Measurements from ENCODE around the gene PPIB. TPM values are rescaled to one million over a fixed set of nuclear protein-coding genes. Genes with fewer than 3 reads are reported as not detected.
A peak's percentile ranks its signal among the peaks of the same experiment; 100 is the strongest.

The PPIB gene
- total RNA-seq = 100 to 1,000 TPM; 277 to 283 TPM

- H3K9me3 Mint-ChIP-seq = no peaks in the 10 kb centered on the region
- intact Hi-C loops (cut with micrococcal nuclease) = loop anchor here (1.0 to 10.0 kb wide), 6 partner anchors 25 to 658 kb away; partner anchors contain the start of genes CSNK1G1, SNX1, TRIP4 and USP3
- peak; percentile 98 for DNase-seq
- peaks cover 27% of the 10 kb centered on the region for H3K36me3 Mint-ChIP-seq
- H3K27ac Mint-ChIP-seq = peak within 1 kb of the TSS; percentile 94
- ChIA-PET POLR2A (interaction anchor here (0.6 to 2.4 kb wide), 8 partner anchors 9 to 224 kb away, joined by 3 to 14 read pairs (median 6); partner anchors contain the start of genes CIAO2A and TRIP4), CTCF (interaction anchor here (0.5 to 5.4 kb wide), 6 partner anchors 10 to 673 kb away, joined by 3 to 61 read pairs (median 4); partner anchors contain the start of genes SNX22 and TRIP4)
- peak within 1 kb of the TSS; percentile 88 for H3K4me3 Mint-ChIP-seq
- H3K27me3 Mint-ChIP-seq = no peaks in the 10 kb centered on the region
- H3K4me1 Mint-ChIP-seq (ENCODE audit: low read depth) = peaks cover 43% of the 10 kb centered on the region
Measured at GRCh38 chr15:64162869-64163658, at the start of gene PPIB. PPIB (minus strand) TSS chr15:64163022; CDS start chr15:64162986, 36 bp downstream.

DNA sequence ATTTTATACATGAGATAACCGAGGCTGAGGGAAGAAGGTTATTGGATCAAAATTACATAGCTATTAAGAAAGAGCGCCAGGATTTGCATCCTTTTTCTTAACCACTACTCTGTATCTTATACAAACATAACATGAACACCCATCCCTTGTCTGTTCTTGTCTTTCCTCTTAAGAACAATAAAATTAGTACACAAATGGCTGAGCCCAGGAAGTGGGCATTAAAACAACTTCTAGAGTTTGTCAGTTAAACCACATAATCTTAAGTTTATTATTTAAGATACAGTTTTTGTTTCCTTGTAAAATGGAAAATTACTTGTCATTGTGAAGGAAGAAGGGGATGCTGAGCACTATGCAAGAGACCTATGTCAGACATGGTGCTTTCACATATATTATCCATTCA lies 48.9 kb upstream of the PPIB start:
- Mint-ChIP-seq H3K4me3 (no peak overlapping the region), H3K36me3 (peaks cover 7% of the 10 kb centered on the region), H3K9me3 (no peaks in the 10 kb centered on the region), H3K27ac (no peak overlapping the region), H3K27me3 (no peaks in the 10 kb centered on the region), H3K4me1 (ENCODE audit: low read depth) (peaks cover 6% of the 10 kb centered on the region)
- CTCF ChIA-PET = no interaction called here
- POLR2A ChIA-PET = no interaction called here
- intact Hi-C loops (cut with micrococcal nuclease) = no loop called here
- no peak for DNase-seq

DNA sequence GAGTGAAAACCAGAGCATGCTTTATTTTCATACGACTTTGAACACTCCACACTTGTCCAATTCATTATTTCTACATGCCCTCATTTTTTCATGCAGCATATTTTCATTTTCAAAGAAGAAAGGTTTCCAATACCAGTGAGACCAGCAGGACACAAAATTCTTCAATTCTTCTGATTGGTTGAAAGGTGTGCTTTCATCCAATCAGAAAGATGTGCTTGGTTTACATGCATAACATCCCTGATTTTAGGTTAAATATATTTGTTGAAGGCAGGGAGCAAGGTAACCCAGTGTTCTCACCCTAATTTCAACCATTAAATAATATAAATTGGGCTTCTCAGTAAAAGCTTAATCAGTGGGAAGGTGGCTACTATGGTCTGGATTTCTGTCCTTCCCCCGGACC lies 47.5 kb upstream of the PPIB start:
- DNase-seq = no peak
- H3K27ac Mint-ChIP-seq = no peak overlapping the region
- intact Hi-C loops (cut with micrococcal nuclease) = no loop called here
- no peak overlapping the region for H3K4me3 Mint-ChIP-seq
- H3K9me3 Mint-ChIP-seq = no peaks in the 10 kb centered on the region
- H3K27me3 Mint-ChIP-seq = no peaks in the 10 kb centered on the region
- ChIA-PET POLR2A (no interaction called here), CTCF (interaction anchor here (0.8 to 1.6 kb wide), 5 partner anchors 11 to 518 kb away, joined by 3 to 5 read pairs (median 4); partner anchors contain the start of gene CSNK1G1)
- peaks cover 8% of the 10 kb centered on the region for H3K36me3 Mint-ChIP-seq
- H3K4me1 Mint-ChIP-seq (ENCODE audit: low read depth) = peaks cover 6% of the 10 kb centered on the region

- Mint-ChIP-seq H3K27me3 (no peaks in the 10 kb centered on the region), H3K27ac (no peak overlapping the region), H3K36me3 (peaks cover 11% of the 10 kb centered on the region), H3K4me3 (no peak overlapping the region), H3K4me1 (ENCODE audit: low read depth) (peaks cover 6% of the 10 kb centered on the region), H3K9me3 (no peaks in the 10 kb centered on the region)
- intact Hi-C loops (cut with micrococcal nuclease) = no loop called here
- ChIA-PET CTCF (interaction anchor here (0.8 to 1.6 kb wide), 5 partner anchors 12 to 518 kb away, joined by 3 to 5 read pairs (median 4); partner anchors contain the start of gene CSNK1G1), POLR2A (no interaction called here)
- no peak for DNase-seq
Measured at GRCh38 chr15:64209680-64210334, 47.0 kb upstream of the PPIB start.

DNA sequence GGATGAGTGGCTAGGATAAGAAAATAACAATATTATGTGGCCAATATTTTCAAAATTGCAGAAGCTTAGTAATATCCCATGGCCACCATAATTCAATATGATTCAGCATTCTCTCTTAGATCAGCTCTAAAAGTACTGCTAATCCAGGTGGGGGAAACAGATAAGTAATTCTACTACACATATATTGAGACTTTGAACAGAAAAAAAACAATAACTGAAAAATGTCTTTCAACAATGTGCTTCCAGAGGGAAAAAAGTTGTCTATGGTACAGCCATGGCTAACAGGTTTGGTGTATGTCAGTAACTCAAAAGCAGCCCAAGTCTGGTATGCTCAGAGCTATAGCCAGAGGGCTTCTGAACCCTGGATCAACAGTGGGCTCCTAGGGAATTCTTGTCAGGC lies 42.4 kb upstream of the PPIB start:
- CTCF ChIA-PET = no interaction called here
- H3K27me3 Mint-ChIP-seq = no peaks in the 10 kb centered on the region
- peaks cover 6% of the 10 kb centered on the region for H3K4me1 Mint-ChIP-seq (ENCODE audit: low read depth)
- intact Hi-C loops (cut with micrococcal nuclease) = no loop called here
- no peak for DNase-seq
- POLR2A ChIA-PET = no interaction called here
- H3K9me3 Mint-ChIP-seq = no peaks in the 10 kb centered on the region
- peaks cover 20% of the 10 kb centered on the region for H3K36me3 Mint-ChIP-seq
- no peak overlapping the region for H3K4me3 Mint-ChIP-seq
- H3K27ac Mint-ChIP-seq = no peak overlapping the region

GRCh38 chr15:64197425-64197824 lies 34.6 kb upstream of the PPIB start:
- DNase-seq = no peak
- CTCF ChIA-PET = no interaction called here
- H3K27me3 Mint-ChIP-seq = no peaks in the 10 kb centered on the region
- POLR2A ChIA-PET = no interaction called here
- no peak overlapping the region for H3K4me3 Mint-ChIP-seq
- H3K9me3 Mint-ChIP-seq = no peaks in the 10 kb centered on the region
- intact Hi-C loops (cut with micrococcal nuclease) = no loop called here
- no peaks in the 10 kb centered on the region for H3K4me1 Mint-ChIP-seq (ENCODE audit: low read depth)
- H3K36me3 Mint-ChIP-seq = peaks cover 24% of the 10 kb centered on the region
- H3K27ac Mint-ChIP-seq = no peak overlapping the region

DNA sequence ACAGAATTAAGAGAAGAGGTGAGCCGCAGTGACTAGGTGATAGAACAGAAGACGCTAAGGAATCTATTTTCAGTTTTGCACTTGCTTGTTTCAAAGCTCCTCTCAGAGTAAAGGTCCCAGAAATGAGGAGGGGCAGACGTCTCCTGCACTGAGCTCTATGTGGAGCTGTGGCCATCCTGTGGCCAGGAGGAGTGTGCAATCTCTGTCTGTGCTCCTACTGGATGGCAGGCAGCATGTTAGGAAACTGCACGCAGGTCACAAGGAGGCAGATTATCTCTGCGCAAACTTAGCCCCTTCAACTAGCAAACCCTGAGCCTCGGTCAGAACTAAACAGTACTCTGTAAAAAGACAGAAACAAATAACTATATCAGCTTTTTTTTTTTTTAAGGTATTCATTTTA lies 31.1 kb upstream of the PPIB start:
- H3K27ac Mint-ChIP-seq = no peak overlapping the region
- intact Hi-C loops (cut with micrococcal nuclease) = no loop called here

GRCh38 chr15:64191971-64192830 lies 29.4 kb upstream of the PPIB start:
- Mint-ChIP-seq H3K27me3 (no peaks in the 10 kb centered on the region), H3K36me3 (peaks cover 22% of the 10 kb centered on the region), H3K9me3 (no peaks in the 10 kb centered on the region), H3K27ac (no peak overlapping the region), H3K4me3 (no peak overlapping the region), H3K4me1 (ENCODE audit: low read depth) (peaks cover 18% of the 10 kb centered on the region)
- no peak for DNase-seq
- intact Hi-C loops (cut with micrococcal nuclease) = no loop called here
- ChIA-PET CTCF (interaction anchor here (0.9 kb wide), 1 partner anchor 18 kb away, joined by 3 read pairs; no protein-coding TSS in a partner anchor), POLR2A (interaction anchor here (0.9 kb wide), 1 partner anchor 164 kb away, joined by 4 read pairs; the partner anchor contains the start of gene CSNK1G1)

More for the DNA sequence above, 31.1 kb upstream of the PPIB start:
- Mint-ChIP-seq H3K36me3 (peaks cover 15% of the 10 kb centered on the region), H3K4me1 (ENCODE audit: low read depth) (peaks cover 2% of the 10 kb centered on the region), H3K4me3 (no peak overlapping the region), H3K27me3 (no peaks in the 10 kb centered on the region), H3K9me3 (no peaks in the 10 kb centered on the region)
- POLR2A ChIA-PET = no interaction called here
- CTCF ChIA-PET = interaction anchor here (0.7 kb wide), 2 partner anchors 9 to 11 kb away, joined by 3 read pairs; no protein-coding TSS in a partner anchor
- DNase-seq = no peak

DNA sequence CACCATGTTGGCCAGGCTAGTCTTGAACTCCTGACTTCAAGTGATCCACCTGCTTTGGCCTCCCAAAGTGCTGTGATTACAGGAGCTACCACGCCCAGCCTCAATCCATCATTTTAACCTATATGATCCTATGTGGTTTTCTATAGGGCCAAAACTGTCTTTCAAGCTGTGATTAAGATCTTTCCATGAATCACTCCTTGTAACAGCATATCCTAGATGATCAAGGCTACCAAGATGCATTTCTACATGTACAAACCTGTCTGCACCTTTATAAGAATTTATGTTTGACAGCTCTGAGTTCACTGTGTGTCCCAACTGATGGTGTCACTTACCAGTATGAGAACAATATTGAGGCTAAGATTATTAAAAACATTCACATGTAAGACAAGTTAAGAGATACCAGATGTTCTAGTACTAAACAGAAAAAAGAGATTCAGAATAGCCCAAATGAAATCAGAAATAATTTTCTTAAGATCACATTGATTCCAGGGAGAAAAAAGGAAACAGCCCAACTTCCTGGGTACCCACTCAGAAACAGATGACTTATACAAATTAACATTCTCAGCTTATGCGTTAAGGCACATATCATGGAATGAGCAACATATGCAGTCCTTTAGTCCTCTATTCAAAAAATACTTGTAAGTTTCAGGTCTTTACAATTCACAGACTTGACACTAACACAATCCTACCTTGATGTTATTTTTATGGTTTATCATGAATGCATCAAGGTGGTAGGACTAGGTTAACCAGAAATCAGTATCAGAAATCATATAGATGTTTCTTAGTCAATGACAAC lies 24.8 kb upstream of the PPIB start:
- intact Hi-C loops (cut with micrococcal nuclease) = loop anchor here (1.0 kb wide), 4 partner anchors 24 to 511 kb away; partner anchors contain the start of gene PPIB
- H3K27ac Mint-ChIP-seq = peak overlapping the region; percentile 76
- no peaks in the 10 kb centered on the region for H3K27me3 Mint-ChIP-seq
- H3K4me3 Mint-ChIP-seq = peak overlapping the region; percentile 29
- DNase-seq = no peak
- peaks cover 21% of the 10 kb centered on the region for H3K36me3 Mint-ChIP-seq
- no peaks in the 10 kb centered on the region for H3K9me3 Mint-ChIP-seq
- CTCF ChIA-PET = interaction anchor here (1.4 to 1.9 kb wide), 2 partner anchors 25 to 499 kb away, joined by 3 to 8 read pairs; partner anchors contain the start of gene PPIB
- H3K4me1 Mint-ChIP-seq (ENCODE audit: low read depth) = peaks cover 18% of the 10 kb centered on the region
- POLR2A ChIA-PET = interaction anchor here (0.6 to 1.5 kb wide), 3 partner anchors 24 to 578 kb away, joined by 3 to 7 read pairs (median 4); partner anchors contain the start of gene PPIB

DNA sequence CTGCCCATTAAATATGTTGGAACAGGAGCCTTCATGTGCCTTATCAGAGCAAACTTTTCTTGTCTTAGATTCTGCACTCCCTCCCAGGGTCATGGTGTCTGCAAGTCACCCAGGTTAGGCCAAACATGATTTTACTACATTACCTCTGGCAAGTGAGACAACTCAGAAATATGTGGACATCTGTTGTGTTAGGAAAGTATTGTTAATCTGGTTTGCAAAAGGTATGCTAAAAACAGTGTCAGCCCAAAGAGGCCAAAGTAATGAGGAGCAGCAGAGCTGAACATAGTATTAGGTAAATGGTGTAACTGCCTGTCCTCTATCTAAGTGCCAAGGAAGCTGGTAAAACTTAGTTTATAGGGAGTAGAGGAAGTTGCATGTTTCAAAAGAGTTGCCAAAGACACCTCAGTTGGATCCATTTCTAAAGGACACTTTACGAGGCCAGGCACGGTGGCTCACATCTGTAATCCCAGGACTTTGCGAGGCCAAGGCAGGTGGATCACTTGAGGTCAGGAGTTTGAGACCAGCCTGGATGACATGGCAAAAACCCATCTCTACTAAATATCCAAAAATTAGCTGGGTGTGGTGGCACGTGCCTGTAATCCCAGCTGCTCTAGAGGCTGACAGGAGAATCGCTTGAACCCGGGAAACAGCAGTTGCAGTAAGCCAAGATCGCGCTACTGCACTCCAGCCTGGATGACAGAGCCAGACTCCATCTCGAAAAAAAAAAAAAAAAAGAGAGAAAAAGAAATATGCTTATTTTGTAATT lies 22.5 kb upstream of the PPIB start:
- no peaks in the 10 kb centered on the region for H3K9me3 Mint-ChIP-seq
- DNase-seq = no peak
- no peaks in the 10 kb centered on the region for H3K27me3 Mint-ChIP-seq
- H3K36me3 Mint-ChIP-seq = peaks cover 21% of the 10 kb centered on the region
- H3K4me3 Mint-ChIP-seq = no peak overlapping the region
- no peak overlapping the region for H3K27ac Mint-ChIP-seq
- CTCF ChIA-PET = interaction anchor here (0.6 kb wide), 1 partner anchor 174 kb away, joined by 3 read pairs; no protein-coding TSS in a partner anchor
- intact Hi-C loops (cut with micrococcal nuclease) = no loop called here
- peaks cover 18% of the 10 kb centered on the region for H3K4me1 Mint-ChIP-seq (ENCODE audit: low read depth)
- POLR2A ChIA-PET = no interaction called here

Data from activated CD4-positive, alpha-beta memory T cell treated with anti-CD3 and anti-CD28 coated beads for 36 hours (primary cell).